Tibial nerve (tissue), 4 donors: Measurements from ENCODE around the gene SUSD4. TPM values are rescaled to one million over a fixed set of nuclear protein-coding genes. Genes with fewer than 3 reads are reported as not detected.

ENCODE experiments used
- DNase-seq, 2 donors: peaks; one replicate each; pipeline ENCODE4 v3.0.0-alpha.2; 2019; ENCODE audit warnings: low spot score in 2 of 2
- H3K27ac ChIP-seq, 4 donors: fragments of 200-600 bp; sonication (generic) in 3 of 4; one replicate each; pipeline ENCODE4 v1.5.1; 2017 to 2019; ENCODE audit warnings: mild to moderate bottlenecking in 1 of 4
- H3K27me3 ChIP-seq, 2 donors: fragments of 200-600 bp; sonication (generic) in 1 of 2; one replicate each; pipeline versions ENCODE4 v1.5.1 to v1.6.0; 2017 to 2019
- H3K36me3 ChIP-seq, 3 donors: fragments of 200-600 bp; sonication (generic); one replicate each; pipeline ENCODE4 v1.5.1; 2018 to 2019
- H3K4me1 ChIP-seq, 4 donors: fragments of 200-600 bp; sonication (generic) in 3 of 4; one replicate each; pipeline ENCODE4 v1.5.1; 2017 to 2019
- H3K4me3 ChIP-seq, 4 donors: fragments of 200-600 bp; sonication (generic) in 3 of 4; one replicate each; pipeline ENCODE4 v1.5.1; 2017 to 2019; ENCODE audit warnings: mild to moderate bottlenecking in 1 of 4, moderate library complexity in 1 of 4
- H3K9me3 ChIP-seq, 4 donors: fragments of 200-600 bp; sonication (generic) in 3 of 4; one replicate each; pipeline ENCODE4 v1.5.1; 2017 to 2019
- EP300 ChIP-seq, 2 donors: sonication (generic); formaldehyde crosslinking; IDR thresholded peaks; one replicate each; pipeline ENCODE4 v1.6.1; 2017; ENCODE audit warnings: antibody characterized with exemption in 2 of 2, mild to moderate bottlenecking in 1 of 2
- POLR2A ChIP-seq, 2 donors: fragments of 450-650 bp; IDR thresholded peaks; one replicate each; pipeline ENCODE4 v1.6.1; 2017; ENCODE audit warnings: antibody characterized with exemption in 2 of 2, mild to moderate bottlenecking in 2 of 2, moderate library complexity in 2 of 2
- WGBS, 2 donors: methylation state at CpG; one replicate each; pipeline ENCODE4 v1.1.5; 2018; 5-methylcytosine and 5-hydroxymethylcytosine counted together
- total RNA-seq, 4 donors: library from RNA; depleted of rRNA; stranded (reverse); fragments of >200 nt; gene quantifications; one replicate each; pipeline ENCODE4 v1.1.0, GENCODE V29; 2016
- TF ChIP-seq, protein P1 (sequence below), 5 experiments: fragments of 200-600 bp in 3 of 5; fragments of 450-650 bp in 2 of 5; sonication (generic) in 3 of 5; IDR thresholded peaks; one replicate each; pipeline ENCODE4 v1.5.1; 2016 to 2019; ENCODE audit warnings: antibody characterized with exemption in 5 of 5, mild to moderate bottlenecking in 3 of 5, moderate library complexity in 2 of 5

SUSD4 gene
- total RNA-seq, 4 donors from 2014 or later: not detected

DNA sequence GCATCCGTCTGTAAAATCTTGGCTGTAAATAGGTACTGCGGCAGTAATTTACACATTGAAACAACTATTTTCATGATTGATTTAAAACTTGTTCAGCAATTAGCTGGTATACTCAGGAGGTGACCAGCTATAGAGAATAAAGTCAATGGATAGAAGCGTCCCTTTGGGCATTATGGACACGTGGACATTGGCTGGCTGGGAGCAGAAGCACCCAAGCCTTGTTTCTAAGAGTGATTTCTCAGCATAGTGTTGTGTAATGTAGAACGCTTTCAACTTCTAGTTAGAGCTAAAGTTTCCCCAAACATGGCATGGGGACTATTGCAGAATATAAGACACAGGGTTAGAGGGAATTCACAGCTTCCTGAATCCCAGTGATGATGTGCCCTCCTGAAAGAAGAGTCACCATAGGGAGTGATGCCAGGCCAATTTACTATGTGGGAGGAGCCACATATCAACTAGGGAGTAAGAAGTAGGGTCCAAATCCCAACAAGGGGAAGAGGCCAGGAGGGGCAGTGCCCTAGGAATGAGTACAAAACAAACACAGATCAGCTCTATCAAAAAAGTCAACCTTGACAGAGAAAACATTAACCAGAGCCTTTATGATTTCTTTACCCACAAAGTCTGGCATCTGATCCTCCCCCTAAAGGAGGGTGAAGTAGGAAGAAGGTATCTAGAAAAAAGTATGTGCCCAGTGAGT lies 92.7 kb downstream of the SUSD4 start:
- Histone ChIP-seq H3K4me1 (no peaks in the 10 kb centered on the region), H3K27me3 (no peaks in the 10 kb centered on the region), H3K27ac (no peak overlapping the region), H3K4me3 (no peak overlapping the region), H3K36me3 (no peaks in the 10 kb centered on the region), H3K9me3 (no peaks in the 10 kb centered on the region)
- 88 to 90% methylated on average over 5 of the region's 5 CpGs for WGBS, 2 donors
- TF ChIP-seq, protein P1, sequence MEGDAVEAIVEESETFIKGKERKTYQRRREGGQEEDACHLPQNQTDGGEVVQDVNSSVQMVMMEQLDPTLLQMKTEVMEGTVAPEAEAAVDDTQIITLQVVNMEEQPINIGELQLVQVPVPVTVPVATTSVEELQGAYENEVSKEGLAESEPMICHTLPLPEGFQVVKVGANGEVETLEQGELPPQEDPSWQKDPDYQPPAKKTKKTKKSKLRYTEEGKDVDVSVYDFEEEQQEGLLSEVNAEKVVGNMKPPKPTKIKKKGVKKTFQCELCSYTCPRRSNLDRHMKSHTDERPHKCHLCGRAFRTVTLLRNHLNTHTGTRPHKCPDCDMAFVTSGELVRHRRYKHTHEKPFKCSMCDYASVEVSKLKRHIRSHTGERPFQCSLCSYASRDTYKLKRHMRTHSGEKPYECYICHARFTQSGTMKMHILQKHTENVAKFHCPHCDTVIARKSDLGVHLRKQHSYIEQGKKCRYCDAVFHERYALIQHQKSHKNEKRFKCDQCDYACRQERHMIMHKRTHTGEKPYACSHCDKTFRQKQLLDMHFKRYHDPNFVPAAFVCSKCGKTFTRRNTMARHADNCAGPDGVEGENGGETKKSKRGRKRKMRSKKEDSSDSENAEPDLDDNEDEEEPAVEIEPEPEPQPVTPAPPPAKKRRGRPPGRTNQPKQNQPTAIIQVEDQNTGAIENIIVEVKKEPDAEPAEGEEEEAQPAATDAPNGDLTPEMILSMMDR (IDR thresholded peaks at IDR 0.05): no peak
- no peak for TF ChIP-seq POLR2A (IDR thresholded peaks at IDR 0.05)
- no peak for DNase-seq

GRCh38 chr1:223270155-223270554 lies 93.8 kb downstream of the SUSD4 start:
- TF ChIP-seq, protein P1 (IDR thresholded peaks at IDR 0.05): no peak
- TF ChIP-seq POLR2A (IDR thresholded peaks at IDR 0.05) (no peak), EP300 (IDR thresholded peaks at IDR 0.05) (no peak)
- H3K4me3 ChIP-seq: no peak overlapping the region
- H3K36me3 ChIP-seq: no peaks in the 10 kb centered on the region
- H3K27ac ChIP-seq: no peak overlapping the region
- no peaks in the 10 kb centered on the region for H3K27me3 ChIP-seq
- no peaks in the 10 kb centered on the region for H3K4me1 ChIP-seq
- no peaks in the 10 kb centered on the region for H3K9me3 ChIP-seq
- WGBS, 2 donors: 77 to 89% methylated on average over 5 of the region's 5 CpGs
- DNase-seq: no peak

DNA sequence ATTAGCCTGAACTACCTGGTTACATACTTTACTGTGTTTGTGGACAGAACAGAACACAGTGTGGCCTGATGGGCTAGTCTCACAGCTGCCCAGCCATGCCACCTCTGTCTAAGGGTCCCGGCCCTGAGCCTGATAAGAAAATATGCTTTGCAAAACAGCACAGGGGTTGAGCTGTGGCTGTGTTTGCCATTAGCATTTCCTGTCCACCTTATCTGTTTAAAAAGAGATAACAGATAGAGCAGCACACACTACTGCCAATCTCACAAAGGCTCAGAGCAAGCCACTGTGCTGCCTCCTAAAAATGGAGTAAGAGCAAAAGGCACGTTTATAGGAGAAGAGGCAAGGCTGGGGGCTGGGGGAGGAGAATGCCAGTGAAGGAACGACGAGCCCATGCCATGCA lies 95.0 kb downstream of the SUSD4 start:
- Histone ChIP-seq H3K27ac (no peak overlapping the region), H3K27me3 (no peaks in the 10 kb centered on the region), H3K4me1 (no peaks in the 10 kb centered on the region), H3K36me3 (no peaks in the 10 kb centered on the region), H3K9me3 (no peaks in the 10 kb centered on the region), H3K4me3 (no peak overlapping the region)
- WGBS, 2 donors: 86% methylated on average over 4 of the region's 4 CpGs
- TF ChIP-seq POLR2A (IDR thresholded peaks at IDR 0.05): no peak
- no peak for TF ChIP-seq EP300 (IDR thresholded peaks at IDR 0.05)
- no peak for DNase-seq

GRCh38 chr1:223266632-223267172 lies 97.3 kb downstream of the SUSD4 start:
- no peaks in the 10 kb centered on the region for H3K27me3 ChIP-seq
- no peaks in the 10 kb centered on the region for H3K4me1 ChIP-seq
- H3K36me3 ChIP-seq: no peaks in the 10 kb centered on the region
- 42 to 44% methylated on average over 3 of the region's 3 CpGs for WGBS, 2 donors
- no peaks in the 10 kb centered on the region for H3K9me3 ChIP-seq
- H3K4me3 ChIP-seq: no peak overlapping the region
- DNase-seq: no peak
- TF ChIP-seq EP300 (IDR thresholded peaks at IDR 0.05): no peak
- TF ChIP-seq, protein P1 (IDR thresholded peaks at IDR 0.05): no peak
- no peak for TF ChIP-seq POLR2A (IDR thresholded peaks at IDR 0.05)
- no peak overlapping the region for H3K27ac ChIP-seq

DNA sequence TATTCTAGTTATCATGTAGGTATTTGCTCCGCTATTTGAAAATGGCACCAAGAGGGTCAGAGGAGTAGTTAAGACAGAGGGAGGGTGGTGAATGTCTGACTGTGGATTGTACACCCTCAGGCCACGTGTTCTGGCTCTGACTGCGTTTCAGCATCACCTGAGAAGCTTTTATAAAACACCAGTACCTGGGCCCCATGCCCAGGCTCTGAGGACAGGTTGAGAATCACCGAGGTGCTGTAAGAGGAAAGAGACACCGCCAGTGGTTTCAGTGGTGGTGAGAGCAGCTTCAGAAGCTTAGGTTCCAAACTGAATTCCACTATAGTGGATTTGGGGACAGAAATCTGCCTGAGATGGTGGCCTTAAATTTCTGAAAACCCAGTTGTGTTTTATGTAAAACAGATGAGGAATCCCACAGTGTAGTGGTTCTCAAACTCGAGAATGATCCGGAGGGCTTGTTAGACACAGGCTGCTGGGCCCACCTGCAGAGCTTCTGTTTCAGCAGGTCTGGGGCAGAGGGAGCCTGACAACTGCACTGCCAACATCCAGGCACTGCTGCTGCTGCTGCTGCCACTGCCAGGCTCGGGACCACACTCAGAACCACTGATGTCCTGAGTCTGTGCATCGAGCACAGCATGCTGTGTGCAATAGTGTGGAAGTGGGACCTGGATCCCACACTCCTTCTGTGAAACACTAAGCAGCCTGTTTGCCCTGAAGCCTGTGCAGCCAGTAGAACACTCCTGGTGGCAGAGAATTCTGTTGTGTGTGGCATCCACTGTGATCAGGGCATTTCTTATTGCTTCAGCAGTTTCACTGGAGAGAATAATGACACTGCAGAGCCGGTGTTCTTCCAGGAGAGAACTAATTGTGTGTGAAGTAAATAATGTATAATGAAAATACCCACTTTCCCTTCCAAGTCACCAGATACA lies 98.7 kb downstream of the SUSD4 start:
- WGBS, 2 donors: 69 to 79% methylated on average over 9 to 10 of the region's 10 CpGs
- no peaks in the 10 kb centered on the region for H3K27me3 ChIP-seq

More for the DNA sequence above, 98.7 kb downstream of the SUSD4 start:
- Histone ChIP-seq H3K36me3 (no peaks in the 10 kb centered on the region), H3K4me3 (no peak overlapping the region), H3K9me3 (no peaks in the 10 kb centered on the region), H3K27ac (no peak overlapping the region), H3K4me1 (no peaks in the 10 kb centered on the region)
- no peak for DNase-seq
- TF ChIP-seq POLR2A (IDR thresholded peaks at IDR 0.05) (no peak), EP300 (IDR thresholded peaks at IDR 0.05) (no peak)
- TF ChIP-seq, protein P1 (IDR thresholded peaks at IDR 0.05): no peak
